ENCODE results near the gene MAML3.

- TF ChIP-seq CTCF (IDR thresholded peaks at IDR 0.05) (no peak), POLR2A (IDR thresholded peaks at IDR 0.05) (no peak), EP300 (IDR thresholded peaks at IDR 0.05) (no peak)
Observed at GRCh38 chr4:140000232-140000631, 153.8 kb downstream of the MAML3 start.
